ENCODE measurements around the gene NGB. TPM values are rescaled to one million over a fixed set of nuclear protein-coding genes. Genes with fewer than 3 reads are reported as not detected.
A peak's percentile ranks its signal among the peaks of the same experiment; 100 is the strongest.
"Not testable (repeated sequence)": the region's sequence is repeated elsewhere in the genome, so short reads cannot be mapped to it uniquely, and the experiment has no call there.

Gene NGB, protein sequence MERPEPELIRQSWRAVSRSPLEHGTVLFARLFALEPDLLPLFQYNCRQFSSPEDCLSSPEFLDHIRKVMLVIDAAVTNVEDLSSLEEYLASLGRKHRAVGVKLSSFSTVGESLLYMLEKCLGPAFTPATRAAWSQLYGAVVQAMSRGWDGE
- total RNA-seq: not detected

DNA sequence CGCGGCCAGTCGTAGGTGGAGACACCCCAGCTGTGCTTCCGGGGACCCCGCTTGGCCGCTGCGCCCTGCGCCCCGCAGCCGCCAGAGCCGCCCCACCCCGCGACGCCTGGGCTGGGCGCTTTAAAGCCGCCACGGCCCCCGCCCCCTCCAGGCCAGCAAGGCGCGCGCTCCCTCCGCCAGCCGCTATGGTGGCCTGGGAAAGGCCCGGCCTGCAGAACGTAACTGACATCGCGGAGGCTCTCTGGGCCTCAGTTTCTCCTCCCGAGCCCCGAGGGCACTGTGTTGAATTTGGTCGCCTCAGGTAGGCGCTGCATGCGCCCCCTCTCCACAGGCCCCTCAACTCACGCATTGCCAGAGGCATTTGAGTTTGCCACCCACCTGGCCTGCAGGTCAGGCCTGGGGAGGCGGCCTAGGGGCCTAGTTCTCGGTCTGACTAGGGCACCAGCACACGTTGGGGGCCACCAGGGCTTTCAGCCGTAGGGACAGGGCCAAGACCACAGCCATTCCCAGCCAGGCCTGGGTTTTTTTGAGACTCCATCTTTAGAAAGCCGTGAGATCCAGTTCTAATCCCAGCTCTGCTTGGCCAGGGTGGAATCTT lies at the start of gene NGB:
NGB (minus strand) TSS at position 94 of the 598 bp plus-strand sequence. CDS start 269 bp downstream, outside the sequence.
- no peaks in the 10 kb centered on the region for H3K4me1 ChIP-seq
- H3K9me3 ChIP-seq: peaks cover 0 to 4% of the 10 kb centered on the region in 2 donors
- DNase-seq: no peak
- H3K4me3 ChIP-seq: no peak within 1 kb of the TSS
- no peak for TF ChIP-seq POLR2A (IDR thresholded peaks at IDR 0.05)
- TF ChIP-seq, protein P1, sequence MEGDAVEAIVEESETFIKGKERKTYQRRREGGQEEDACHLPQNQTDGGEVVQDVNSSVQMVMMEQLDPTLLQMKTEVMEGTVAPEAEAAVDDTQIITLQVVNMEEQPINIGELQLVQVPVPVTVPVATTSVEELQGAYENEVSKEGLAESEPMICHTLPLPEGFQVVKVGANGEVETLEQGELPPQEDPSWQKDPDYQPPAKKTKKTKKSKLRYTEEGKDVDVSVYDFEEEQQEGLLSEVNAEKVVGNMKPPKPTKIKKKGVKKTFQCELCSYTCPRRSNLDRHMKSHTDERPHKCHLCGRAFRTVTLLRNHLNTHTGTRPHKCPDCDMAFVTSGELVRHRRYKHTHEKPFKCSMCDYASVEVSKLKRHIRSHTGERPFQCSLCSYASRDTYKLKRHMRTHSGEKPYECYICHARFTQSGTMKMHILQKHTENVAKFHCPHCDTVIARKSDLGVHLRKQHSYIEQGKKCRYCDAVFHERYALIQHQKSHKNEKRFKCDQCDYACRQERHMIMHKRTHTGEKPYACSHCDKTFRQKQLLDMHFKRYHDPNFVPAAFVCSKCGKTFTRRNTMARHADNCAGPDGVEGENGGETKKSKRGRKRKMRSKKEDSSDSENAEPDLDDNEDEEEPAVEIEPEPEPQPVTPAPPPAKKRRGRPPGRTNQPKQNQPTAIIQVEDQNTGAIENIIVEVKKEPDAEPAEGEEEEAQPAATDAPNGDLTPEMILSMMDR (IDR thresholded peaks at IDR 0.05): no peak
- intact Hi-C loops (cut with DNase I; ENCODE audit: low total_unique reads): no loop called here
- H3K36me3 ChIP-seq: no peaks in the 10 kb centered on the region
- no peak within 1 kb of the TSS for H3K27ac ChIP-seq
- H3K27me3 ChIP-seq: peaks cover 0 to 3% of the 10 kb centered on the region in 2 donors

DNA sequence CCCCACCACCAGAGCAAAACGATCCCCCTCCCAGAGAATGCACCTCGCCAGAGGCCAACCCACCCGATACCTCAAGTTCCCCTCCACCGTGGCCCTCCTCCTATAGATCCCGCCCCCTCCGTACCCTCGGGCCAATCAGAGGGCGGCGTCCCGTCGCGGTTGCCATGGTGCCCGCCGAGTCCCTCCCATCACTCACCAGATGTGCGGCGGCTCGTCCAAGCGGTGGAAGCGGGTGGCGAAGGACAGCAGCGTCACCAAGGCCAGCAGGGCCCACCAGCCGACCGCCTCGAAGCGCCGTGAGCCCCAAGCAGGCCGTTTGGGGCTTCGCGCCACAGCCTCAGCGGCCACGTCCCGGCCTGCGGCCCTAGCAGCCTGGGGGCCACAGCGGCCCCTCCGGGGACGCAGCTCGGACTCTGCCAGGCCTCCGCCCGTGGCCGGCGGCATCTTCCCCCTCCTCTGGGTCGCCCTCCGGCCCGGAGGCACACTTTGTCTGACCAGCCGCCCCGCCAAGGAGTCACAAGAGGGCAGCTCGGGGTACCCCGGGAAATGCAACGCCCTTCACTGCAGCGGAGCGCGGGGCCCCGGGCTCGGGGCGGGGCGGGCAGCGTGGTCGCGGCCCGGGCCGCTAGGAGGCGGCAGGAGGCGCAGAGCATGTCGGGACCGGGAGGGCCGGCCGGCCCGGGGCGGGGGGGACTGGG lies 49.4 kb upstream of the NGB start, which contains the start of gene POMT2:
POMT2 (minus strand) TSS at position 646 of the 698 bp plus-strand sequence; CDS start at position 444, 202 bp downstream.
- H3K27ac ChIP-seq: peak within 1 kb of the TSS; percentile 98 to 99
- peak; percentile 91 to 93 for DNase-seq
- no peaks in the 10 kb centered on the region for H3K27me3 ChIP-seq
- H3K4me3 ChIP-seq: peak within 1 kb of the TSS; percentile 78 to 83
- no peaks in the 10 kb centered on the region for H3K36me3 ChIP-seq
- peak in 1 of 2 donors; percentile 78 for TF ChIP-seq POLR2A (IDR thresholded peaks at IDR 0.05)
- TF ChIP-seq, protein P1 (IDR thresholded peaks at IDR 0.05): peak in 3 of 4 experiments; percentile 54 to 73 (median 59)
- H3K4me1 ChIP-seq: peaks cover 3% of the 10 kb centered on the region in 2 donors
- no peaks in the 10 kb centered on the region for H3K9me3 ChIP-seq
- intact Hi-C loops (cut with DNase I; ENCODE audit: low total_unique reads): no loop called here

DNA sequence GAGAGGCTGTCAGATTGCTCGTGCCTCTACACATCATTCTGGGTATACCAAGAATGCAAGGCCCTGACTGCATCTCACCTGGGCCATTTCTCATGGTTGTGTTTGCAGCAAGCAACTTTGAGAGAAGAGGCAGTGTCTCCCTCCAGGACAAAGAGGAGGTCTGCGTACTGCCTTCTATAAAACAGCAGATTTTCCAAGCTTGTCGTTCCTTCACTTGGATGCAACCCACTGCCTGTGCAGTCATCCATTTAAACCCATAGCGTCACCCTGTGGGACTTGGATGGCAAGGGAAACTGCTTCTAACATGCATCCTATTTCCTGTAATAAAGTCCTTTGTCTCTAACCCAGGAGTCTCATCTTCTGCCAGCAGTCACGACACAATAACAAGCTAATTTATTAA lies 48.4 kb upstream of the NGB start:
- TF ChIP-seq, protein P1 (IDR thresholded peaks at IDR 0.05): no peak
- no peak for TF ChIP-seq POLR2A (IDR thresholded peaks at IDR 0.05)
- no peaks in the 10 kb centered on the region for H3K27me3 ChIP-seq
- H3K4me1 ChIP-seq: peaks cover 3% of the 10 kb centered on the region in 2 donors
- no peak for DNase-seq
- intact Hi-C loops (cut with DNase I; ENCODE audit: low total_unique reads): no loop called here
- H3K4me3 ChIP-seq: no peak overlapping the region
- no peaks in the 10 kb centered on the region for H3K36me3 ChIP-seq
- H3K27ac ChIP-seq: peak overlapping the region; percentile 98 to 99
- no peaks in the 10 kb centered on the region for H3K9me3 ChIP-seq

DNA sequence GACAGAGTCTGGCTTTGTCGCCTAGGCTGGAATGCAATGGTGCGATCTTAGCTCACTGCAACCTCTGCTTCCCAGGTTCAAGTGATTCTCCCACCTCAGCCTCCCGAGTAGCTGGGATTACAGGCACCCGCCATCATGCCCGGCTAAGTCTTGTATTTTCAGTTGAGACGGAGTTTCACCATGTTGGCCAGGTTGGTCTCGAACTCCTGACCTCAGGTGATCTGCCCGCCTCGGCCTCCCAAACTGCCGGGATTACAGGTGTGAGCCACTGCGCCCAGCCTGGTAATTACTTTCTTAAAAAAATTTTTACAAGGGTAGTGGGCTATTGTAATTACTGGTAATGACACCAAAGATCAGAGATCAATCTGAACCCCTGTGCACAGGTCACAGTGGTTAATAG lies 47.8 kb upstream of the NGB start:
- H3K4me1 ChIP-seq; DNase-seq; H3K9me3 ChIP-seq; H3K36me3 ChIP-seq; H3K27me3 ChIP-seq; H3K4me3 ChIP-seq; intact Hi-C loops (cut with DNase I; ENCODE audit: low total_unique reads); H3K27ac ChIP-seq: not testable (repeated sequence)

DNA sequence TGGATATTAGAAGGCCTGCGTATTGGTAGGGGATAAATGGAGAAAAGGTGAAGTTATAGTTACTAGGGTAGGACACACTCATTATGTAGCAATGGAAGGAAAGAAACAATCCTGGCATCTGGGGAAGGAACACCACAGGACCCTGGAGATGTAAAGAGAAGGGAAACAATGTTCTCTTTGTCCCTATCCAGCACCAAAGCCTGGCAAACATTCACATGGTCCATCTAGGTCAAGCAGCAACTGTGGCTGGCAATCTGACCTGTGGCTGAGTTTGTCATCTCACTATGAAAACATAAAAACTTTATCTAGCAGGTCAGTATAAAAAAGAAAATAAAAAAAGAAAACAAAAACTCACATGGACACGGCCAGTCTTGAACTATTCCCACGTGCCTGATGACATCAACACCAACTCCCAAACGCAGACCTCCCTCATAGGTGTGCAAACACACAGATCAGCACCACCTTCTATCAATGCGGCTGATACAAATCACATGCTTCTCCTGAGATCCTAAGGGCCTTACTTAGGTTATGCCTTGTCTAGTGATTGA lies 47.1 kb upstream of the NGB start:
- Histone ChIP-seq H3K4me3 (no peak overlapping the region), H3K27ac (no peak overlapping the region), H3K4me1 (peaks cover 3 to 11% of the 10 kb centered on the region in 2 donors), H3K27me3 (no peaks in the 10 kb centered on the region), H3K36me3 (no peaks in the 10 kb centered on the region), H3K9me3 (no peaks in the 10 kb centered on the region)
- DNase-seq: no peak
- intact Hi-C loops (cut with DNase I; ENCODE audit: low total_unique reads): no loop called here
- TF ChIP-seq, protein P1 (IDR thresholded peaks at IDR 0.05): no peak
- TF ChIP-seq POLR2A (IDR thresholded peaks at IDR 0.05): no peak
